GM12873 (cell line): Measurements from ENCODE around the gene CNTN4.
A peak's percentile ranks its signal among the peaks of the same experiment; 100 is the strongest.

Source experiments
- TF ChIP-seq, protein P1 (sequence below): IDR thresholded peaks from 2 replicates; pipeline ENCODE4 v1.5.1; 2012; ENCODE audit warnings: low read depth, mild to moderate bottlenecking, moderate library complexity, low read length, control low read depth; ENCODE audit not compliant: insufficient read depth; ENCODE audit errors: missing control alignments

The CNTN4 gene

DNA sequence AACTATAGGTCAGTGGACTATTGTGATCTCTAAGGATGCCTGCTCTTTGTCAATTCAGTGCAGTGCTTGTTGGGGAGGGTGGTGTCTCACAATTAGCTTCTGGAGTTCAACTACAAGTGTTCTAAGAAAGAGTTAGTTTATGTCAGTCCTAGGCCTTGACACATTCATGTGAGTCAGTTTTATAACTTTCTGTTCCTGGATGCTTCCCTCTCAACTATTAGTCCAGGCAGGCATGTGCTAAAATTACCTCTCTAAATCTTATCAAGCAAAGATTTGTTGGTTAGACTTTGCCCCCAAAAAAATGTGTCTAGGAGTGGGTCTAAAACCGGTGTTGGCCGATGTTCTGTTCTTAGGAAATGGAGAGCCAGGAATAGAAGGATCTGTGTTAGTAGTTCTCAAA is 633.2 kb downstream of the CNTN4 start:
- TF ChIP-seq, protein P1, sequence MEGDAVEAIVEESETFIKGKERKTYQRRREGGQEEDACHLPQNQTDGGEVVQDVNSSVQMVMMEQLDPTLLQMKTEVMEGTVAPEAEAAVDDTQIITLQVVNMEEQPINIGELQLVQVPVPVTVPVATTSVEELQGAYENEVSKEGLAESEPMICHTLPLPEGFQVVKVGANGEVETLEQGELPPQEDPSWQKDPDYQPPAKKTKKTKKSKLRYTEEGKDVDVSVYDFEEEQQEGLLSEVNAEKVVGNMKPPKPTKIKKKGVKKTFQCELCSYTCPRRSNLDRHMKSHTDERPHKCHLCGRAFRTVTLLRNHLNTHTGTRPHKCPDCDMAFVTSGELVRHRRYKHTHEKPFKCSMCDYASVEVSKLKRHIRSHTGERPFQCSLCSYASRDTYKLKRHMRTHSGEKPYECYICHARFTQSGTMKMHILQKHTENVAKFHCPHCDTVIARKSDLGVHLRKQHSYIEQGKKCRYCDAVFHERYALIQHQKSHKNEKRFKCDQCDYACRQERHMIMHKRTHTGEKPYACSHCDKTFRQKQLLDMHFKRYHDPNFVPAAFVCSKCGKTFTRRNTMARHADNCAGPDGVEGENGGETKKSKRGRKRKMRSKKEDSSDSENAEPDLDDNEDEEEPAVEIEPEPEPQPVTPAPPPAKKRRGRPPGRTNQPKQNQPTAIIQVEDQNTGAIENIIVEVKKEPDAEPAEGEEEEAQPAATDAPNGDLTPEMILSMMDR: no peak

DNA sequence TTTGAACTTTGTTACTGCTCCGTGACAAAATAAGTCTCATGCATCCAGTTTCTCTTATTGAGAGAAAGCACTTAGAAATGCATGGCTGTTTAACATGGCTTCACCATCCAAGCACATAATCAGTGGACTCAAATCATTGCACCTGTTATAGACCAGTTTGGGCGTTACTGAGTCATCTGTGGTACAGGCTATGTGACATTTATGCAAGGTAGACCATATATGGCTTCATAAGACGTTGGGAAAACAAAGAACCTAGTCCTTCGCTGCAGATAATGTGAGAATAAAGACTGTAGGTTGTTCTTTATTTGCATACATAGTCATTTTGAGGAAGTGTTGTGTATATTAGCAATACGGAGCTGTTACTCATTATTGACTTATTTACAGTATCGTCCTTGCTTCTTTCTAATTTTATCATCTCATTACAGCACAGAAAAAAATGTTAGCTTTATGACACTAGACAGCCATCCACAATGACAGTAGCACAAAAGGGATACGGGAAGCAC is 636.8 kb downstream of the CNTN4 start:
- TF ChIP-seq, protein P1: no peak

DNA sequence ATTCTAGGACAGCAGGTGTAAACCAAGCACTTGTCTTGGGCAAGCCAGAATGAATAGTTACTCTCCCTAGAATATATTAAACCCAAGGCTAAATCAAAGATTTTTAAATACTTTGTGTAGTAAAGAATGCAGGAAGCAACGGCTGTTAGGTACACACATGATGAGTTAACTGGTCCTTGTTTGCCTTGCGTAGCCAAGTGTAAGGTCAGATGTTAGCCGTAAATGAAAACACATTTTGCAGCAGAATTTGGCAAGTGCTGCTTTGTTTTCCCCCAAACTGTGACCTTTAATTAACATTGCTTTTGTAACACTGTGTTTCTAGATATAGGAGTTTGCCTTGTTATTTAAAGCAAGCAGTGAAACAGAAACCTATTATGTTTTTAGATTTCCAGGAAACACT is 642.9 kb downstream of the CNTN4 start:
- TF ChIP-seq, protein P1: no peak

DNA sequence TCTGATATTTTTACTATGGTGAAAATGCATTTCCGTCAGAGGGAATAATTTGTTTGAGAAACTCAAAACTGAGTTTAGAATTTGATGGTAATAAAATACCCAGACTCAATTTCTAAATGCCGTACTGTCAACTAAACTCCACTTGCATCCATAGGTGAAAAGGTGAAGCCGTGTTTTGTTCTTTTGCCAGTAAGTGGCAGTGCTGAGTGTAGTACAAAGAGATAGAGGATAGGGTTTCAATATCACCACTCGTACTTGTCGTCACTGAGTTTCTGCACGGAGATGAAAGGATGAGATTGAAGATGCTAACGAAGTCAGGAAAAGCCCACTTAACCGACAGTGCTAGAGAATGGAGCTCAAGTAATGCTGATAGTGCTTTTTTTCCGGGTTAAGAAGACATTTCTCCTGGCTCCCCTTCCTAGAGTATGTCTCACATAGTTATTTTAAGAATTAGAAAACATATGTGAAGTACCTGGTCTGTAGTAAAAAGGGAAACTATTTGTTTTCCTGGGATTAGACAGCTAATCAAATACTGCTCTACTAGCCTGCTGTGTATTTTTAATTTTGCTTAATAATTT is 666.4 kb downstream of the CNTN4 start:
- TF ChIP-seq, protein P1: peak; percentile 46

DNA sequence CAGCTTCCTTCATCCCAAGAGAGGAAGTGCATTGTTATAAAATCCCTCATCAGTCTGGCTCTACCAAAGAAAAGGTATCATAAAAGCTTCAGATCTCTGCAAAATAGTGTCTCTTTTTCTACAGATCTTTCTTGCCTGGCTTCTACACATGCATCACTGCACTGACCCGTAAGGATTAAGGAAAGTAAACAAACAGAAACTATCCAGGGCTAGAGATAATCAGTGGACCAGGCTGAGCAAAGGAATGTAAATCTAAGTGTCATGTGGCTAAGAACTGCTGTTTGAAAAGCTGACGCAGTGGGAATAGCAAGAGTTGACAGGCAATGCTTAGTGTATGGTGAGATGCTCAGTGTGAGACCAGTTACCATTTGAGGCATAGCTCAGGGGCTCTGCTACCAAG is 671.8 kb downstream of the CNTN4 start:
- TF ChIP-seq, protein P1: no peak

DNA sequence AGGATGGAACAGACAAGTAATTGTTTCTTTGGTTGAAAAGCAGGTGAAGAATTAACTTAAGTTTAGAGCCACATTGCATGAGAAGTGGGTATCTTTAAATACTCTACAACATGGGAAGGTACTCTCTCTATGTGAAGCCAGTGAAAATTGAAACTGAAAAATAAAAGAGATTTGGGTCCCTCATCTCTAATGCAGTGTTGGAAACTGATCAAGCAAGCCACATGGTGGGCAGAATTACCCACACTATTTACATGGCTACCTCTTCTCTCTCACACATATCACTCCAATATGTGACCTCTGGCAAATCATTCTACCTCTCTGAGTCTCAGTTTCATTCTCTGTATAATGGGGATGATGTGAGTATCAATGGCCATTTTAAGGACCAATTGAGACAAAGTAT is 672.5 kb downstream of the CNTN4 start:
- TF ChIP-seq, protein P1: no peak

DNA sequence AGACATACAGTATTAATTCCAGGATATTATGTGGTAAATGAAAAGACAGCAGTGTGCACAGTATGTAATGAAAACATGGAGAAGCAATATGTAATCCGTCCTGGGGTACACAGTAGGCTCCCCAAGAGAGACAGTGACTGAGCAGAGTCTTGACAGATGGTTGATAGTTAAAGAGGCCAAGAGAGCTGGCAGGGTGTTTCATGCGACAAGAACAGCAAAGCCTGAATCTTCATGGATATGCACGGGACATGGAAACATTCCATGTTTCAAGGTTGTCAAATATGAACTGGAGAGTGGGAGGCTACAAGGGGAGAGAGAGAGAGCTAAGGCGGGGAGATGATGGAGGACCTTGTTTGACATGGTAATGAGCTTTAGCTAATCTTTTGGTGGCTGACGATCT is 673.1 kb downstream of the CNTN4 start:
- TF ChIP-seq, protein P1: no peak
